ENCODE data around the gene GRK3.

DNA sequence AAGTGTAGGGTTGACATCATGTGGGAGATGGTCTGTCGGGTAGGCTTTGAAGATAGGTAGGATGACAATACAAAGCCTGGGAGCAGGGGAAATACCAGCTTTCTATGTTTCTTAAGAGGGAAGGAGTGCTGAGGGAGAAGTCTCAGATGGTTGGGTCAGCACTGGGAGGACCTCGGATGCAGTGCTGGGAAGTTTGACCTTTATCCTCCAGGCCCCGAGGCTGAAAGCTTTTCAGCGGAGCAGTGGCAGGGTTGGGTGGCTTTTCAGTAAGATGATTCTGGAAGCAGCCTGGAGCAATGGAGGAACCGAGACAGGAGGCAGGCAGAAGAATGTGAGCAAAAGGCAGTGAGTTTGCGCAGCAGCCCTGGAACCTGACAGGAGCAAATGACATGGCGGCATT is 134.0 kb downstream of the GRK3 start:
- TF ChIP-seq, protein P1, sequence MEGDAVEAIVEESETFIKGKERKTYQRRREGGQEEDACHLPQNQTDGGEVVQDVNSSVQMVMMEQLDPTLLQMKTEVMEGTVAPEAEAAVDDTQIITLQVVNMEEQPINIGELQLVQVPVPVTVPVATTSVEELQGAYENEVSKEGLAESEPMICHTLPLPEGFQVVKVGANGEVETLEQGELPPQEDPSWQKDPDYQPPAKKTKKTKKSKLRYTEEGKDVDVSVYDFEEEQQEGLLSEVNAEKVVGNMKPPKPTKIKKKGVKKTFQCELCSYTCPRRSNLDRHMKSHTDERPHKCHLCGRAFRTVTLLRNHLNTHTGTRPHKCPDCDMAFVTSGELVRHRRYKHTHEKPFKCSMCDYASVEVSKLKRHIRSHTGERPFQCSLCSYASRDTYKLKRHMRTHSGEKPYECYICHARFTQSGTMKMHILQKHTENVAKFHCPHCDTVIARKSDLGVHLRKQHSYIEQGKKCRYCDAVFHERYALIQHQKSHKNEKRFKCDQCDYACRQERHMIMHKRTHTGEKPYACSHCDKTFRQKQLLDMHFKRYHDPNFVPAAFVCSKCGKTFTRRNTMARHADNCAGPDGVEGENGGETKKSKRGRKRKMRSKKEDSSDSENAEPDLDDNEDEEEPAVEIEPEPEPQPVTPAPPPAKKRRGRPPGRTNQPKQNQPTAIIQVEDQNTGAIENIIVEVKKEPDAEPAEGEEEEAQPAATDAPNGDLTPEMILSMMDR (IDR thresholded peaks at IDR 0.05; ENCODE audit: low read length), result no peak
- TF ChIP-seq EZH2 (IDR thresholded peaks at IDR 0.05; ENCODE audit: borderline replicate concordance, low read length), result no peak
